Measurements from ENCODE around the gene ACVRL1.

DNA sequence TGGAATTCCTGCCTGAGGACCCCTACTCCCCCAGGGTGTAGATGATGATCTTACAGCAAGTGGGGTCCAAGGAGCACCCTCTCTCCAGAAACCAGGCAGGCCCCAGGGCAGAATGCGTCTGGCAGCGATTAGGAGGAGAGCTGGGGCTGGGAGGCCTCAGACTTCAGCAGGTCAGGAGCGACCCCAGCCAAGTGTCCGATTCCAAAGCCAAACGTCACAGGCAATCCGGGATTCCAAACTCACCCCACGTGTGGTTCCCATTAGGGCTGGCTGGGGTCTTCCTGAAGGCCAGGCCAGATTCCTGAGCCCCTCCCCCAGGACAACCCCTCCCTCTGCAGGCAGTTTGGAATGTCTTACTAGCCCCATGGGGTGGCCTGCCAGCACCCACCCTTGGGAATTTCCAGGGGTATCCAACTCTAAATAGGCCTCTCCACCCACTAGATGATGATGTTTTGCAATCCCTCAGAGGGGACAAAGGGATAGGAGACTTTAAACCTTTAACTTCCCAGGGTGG, 41.5 kb upstream of the ACVRL1 start:
- TF ChIP-seq FOXM1 (IDR thresholded peaks at IDR 0.05; ENCODE audit: borderline replicate concordance, low read depth) (no peak), CREB1 (IDR thresholded peaks at IDR 0.05; ENCODE audit: low read depth) (no peak), NFIC (IDR thresholded peaks at IDR 0.05) (no peak), EGR1 (IDR thresholded peaks at IDR 0.05) (no peak), YY1 (IDR thresholded peaks at IDR 0.05; ENCODE audit: low read depth) (no peak), EP300 (IDR thresholded peaks at IDR 0.05; ENCODE audit: borderline replicate concordance) (no peak), TCF12 (IDR thresholded peaks at IDR 0.05; ENCODE audit: low read depth) (no peak), CEBPB (IDR thresholded peaks at IDR 0.05) (no peak), RAD21 (IDR thresholded peaks at IDR 0.05; ENCODE audit: low read depth) (no peak)
- TF ChIP-seq, protein P1, sequence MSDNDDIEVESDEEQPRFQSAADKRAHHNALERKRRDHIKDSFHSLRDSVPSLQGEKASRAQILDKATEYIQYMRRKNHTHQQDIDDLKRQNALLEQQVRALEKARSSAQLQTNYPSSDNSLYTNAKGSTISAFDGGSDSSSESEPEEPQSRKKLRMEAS (IDR thresholded peaks at IDR 0.05) = no peak
- TF ChIP-seq, protein P2, sequence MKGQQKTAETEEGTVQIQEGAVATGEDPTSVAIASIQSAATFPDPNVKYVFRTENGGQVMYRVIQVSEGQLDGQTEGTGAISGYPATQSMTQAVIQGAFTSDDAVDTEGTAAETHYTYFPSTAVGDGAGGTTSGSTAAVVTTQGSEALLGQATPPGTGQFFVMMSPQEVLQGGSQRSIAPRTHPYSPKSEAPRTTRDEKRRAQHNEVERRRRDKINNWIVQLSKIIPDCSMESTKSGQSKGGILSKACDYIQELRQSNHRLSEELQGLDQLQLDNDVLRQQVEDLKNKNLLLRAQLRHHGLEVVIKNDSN (IDR thresholded peaks at IDR 0.05) = no peak

Measured in Ishikawa (cell line).